Measurements from ENCODE around the gene PPIAL4G.
"Not testable (repeated sequence)": the region's sequence is repeated elsewhere in the genome, so short reads cannot be mapped to it uniquely, and the experiment has no call there.

Gene PPIAL4G

DNA sequence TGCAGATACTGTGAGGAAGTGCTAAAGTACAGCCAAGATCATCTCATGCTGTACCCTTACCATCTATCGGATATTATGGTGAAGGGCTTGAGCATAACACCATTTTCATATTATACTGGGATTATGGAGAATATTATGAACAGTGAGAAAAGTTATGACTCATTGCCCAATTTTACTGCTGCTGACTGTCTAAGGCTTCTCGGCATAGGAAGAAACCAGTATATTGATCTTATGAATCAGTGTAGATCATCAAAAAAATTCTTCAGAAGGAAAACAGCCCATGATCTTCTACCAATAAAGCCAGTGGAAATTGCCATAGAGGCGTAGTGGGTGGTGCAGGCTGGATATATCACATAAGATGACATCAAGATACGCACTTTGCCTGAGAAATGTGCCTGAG lies 47.7 kb downstream of the PPIAL4G start:
- no peak overlapping the region for H3K4me3 ChIP-seq (ENCODE audit: control insufficient read depth, low read depth, low read length)
- no peak for DNase-seq (ENCODE audit: low read depth)
- no peak for TF ChIP-seq CTCF (conservative IDR thresholded peaks at IDR 0.05; ENCODE audit: control insufficient read depth, insufficient read depth, low read depth, low read length)

- no peak for TF ChIP-seq CTCF (conservative IDR thresholded peaks at IDR 0.05; ENCODE audit: control insufficient read depth, insufficient read depth, low read depth, low read length)
- no peak overlapping the region for H3K4me3 ChIP-seq (ENCODE audit: control insufficient read depth, low read depth, low read length)
- DNase-seq (ENCODE audit: low read depth): no peak
Measured at GRCh38 chr1:148434832-148435231, 48.3 kb downstream of the PPIAL4G start.

GRCh38 chr1:148432916-148433317 lies 50.2 kb downstream of the PPIAL4G start:
- DNase-seq (ENCODE audit: low read depth); H3K4me3 ChIP-seq (ENCODE audit: control insufficient read depth, low read depth, low read length): not testable (repeated sequence)

Measured in fibroblast of mammary gland (primary cell).